HEK293 (cell line): ENCODE data around the gene SLC38A10.

Source experiments
- HOXC10 ChIP-seq: sonication (generic); formaldehyde crosslinking; IDR thresholded peaks from 2 replicates; pipeline ENCODE4 v1.8.1; 2023; ENCODE audit warnings: mild to moderate bottlenecking, missing genetic modification reagents
- MEIS1 ChIP-seq: sonication (generic); formaldehyde crosslinking; IDR thresholded peaks from 2 replicates; pipeline ENCODE4 v1.8.1; 2022; ENCODE audit warnings: missing genetic modification reagents, mild to moderate bottlenecking, borderline replicate concordance
- PRDM1 ChIP-seq: fragments of 450-650 bp; formaldehyde crosslinking; IDR thresholded peaks from 2 replicates; pipeline ENCODE4; 2016; ENCODE audit warnings: missing biosample characterization, missing genetic modification characterization
- PRDM10 ChIP-seq: fragments of 450-650 bp; formaldehyde crosslinking; IDR thresholded peaks from 2 replicates; pipeline ENCODE4 v1.5.1; 2016; ENCODE audit warnings: missing biosample characterization, missing genetic modification characterization
- SCRT2 ChIP-seq: fragments of 450-650 bp; formaldehyde crosslinking; IDR thresholded peaks from 2 replicates; pipeline ENCODE4 v1.5.1; 2016; ENCODE audit warnings: missing biosample characterization, missing genetic modification characterization
- ZBTB1 ChIP-seq: fragments of 450-650 bp; formaldehyde crosslinking; IDR thresholded peaks from 2 replicates; pipeline ENCODE4 v1.5.1; 2016; ENCODE audit warnings: missing biosample characterization, missing genetic modification characterization
- ZBTB7A ChIP-seq: fragments of 450-650 bp; formaldehyde crosslinking; IDR thresholded peaks from 2 replicates; pipeline ENCODE4 v1.5.1; 2016; ENCODE audit warnings: low read depth, missing biosample characterization, missing genetic modification characterization
- ZNF138 ChIP-seq: fragments of 450-650 bp; formaldehyde crosslinking; IDR thresholded peaks from 2 replicates; pipeline ENCODE4 v1.5.1; 2016; ENCODE audit warnings: missing biosample characterization, missing genetic modification characterization, borderline replicate concordance
- ZNF341 ChIP-seq: fragments of 450-650 bp; formaldehyde crosslinking; IDR thresholded peaks from 2 replicates; pipeline ENCODE4; 2016; ENCODE audit warnings: low read depth, missing biosample characterization, missing genetic modification characterization
- ZNF776 ChIP-seq: fragments of 450-650 bp; formaldehyde crosslinking; IDR thresholded peaks from 2 replicates; pipeline ENCODE4 v1.5.0; 2017; ENCODE audit warnings: missing biosample characterization, missing genetic modification characterization, borderline replicate concordance
- TF ChIP-seq, protein P1 (sequence below): fragments of 450-650 bp; formaldehyde crosslinking; IDR thresholded peaks from 2 replicates; pipeline ENCODE4 v1.5.1; 2016; ENCODE audit warnings: missing biosample characterization, missing genetic modification characterization
- TF ChIP-seq, protein P2 (sequence below): fragments of 450-650 bp; formaldehyde crosslinking; IDR thresholded peaks from 2 replicates; pipeline ENCODE4 v1.5.1; 2016; ENCODE audit warnings: missing biosample characterization, missing genetic modification characterization

- TF ChIP-seq PRDM10 (no peak), SCRT2 (tag by site-specific recombination) (no peak), PRDM1 (no peak), ZNF776 (no peak), HOXC10 (no peak), ZNF341 (tag by site-specific recombination) (no peak), ZBTB1 (tag by site-specific recombination) (no peak), ZNF138 (tag by site-specific recombination) (no peak), ZBTB7A (tag by site-specific recombination) (no peak), MEIS1 (CRISPR knock-in tag) (no peak)
- TF ChIP-seq, protein P1, sequence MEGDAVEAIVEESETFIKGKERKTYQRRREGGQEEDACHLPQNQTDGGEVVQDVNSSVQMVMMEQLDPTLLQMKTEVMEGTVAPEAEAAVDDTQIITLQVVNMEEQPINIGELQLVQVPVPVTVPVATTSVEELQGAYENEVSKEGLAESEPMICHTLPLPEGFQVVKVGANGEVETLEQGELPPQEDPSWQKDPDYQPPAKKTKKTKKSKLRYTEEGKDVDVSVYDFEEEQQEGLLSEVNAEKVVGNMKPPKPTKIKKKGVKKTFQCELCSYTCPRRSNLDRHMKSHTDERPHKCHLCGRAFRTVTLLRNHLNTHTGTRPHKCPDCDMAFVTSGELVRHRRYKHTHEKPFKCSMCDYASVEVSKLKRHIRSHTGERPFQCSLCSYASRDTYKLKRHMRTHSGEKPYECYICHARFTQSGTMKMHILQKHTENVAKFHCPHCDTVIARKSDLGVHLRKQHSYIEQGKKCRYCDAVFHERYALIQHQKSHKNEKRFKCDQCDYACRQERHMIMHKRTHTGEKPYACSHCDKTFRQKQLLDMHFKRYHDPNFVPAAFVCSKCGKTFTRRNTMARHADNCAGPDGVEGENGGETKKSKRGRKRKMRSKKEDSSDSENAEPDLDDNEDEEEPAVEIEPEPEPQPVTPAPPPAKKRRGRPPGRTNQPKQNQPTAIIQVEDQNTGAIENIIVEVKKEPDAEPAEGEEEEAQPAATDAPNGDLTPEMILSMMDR, result no peak
- TF ChIP-seq, protein P2, sequence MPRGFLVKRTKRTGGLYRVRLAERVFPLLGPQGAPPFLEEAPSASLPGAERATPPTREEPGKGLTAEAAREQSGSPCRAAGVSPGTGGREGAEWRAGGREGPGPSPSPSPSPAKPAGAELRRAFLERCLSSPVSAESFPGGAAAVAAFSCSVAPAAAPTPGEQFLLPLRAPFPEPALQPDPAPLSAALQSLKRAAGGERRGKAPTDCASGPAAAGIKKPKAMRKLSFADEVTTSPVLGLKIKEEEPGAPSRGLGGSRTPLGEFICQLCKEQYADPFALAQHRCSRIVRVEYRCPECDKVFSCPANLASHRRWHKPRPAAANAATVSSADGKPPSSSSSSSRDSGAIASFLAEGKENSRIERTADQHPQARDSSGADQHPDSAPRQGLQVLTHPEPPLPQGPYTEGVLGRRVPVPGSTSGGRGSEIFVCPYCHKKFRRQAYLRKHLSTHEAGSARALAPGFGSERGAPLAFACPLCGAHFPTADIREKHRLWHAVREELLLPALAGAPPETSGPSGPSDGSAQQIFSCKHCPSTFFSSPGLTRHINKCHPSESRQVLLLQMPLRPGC, result no peak
Observed at GRCh38 chr17:81245024-81245664, 50.0 kb downstream of the SLC38A10 start.
